A673 (cell line): Measurements from ENCODE around the gene GSTP1.

Source experiments
- EZH2 ChIP-seq: fragments of 200-600 bp; sonication (generic); IDR thresholded peaks from 2 replicates; pipeline ENCODE4 v1.6.1; 2017; ENCODE audit warnings: borderline replicate concordance, low read depth, mild to moderate bottlenecking, mixed read lengths, antibody characterized with exemption, low read length; ENCODE audit not compliant: poor library complexity, severe bottlenecking
- TF ChIP-seq, protein P1 (sequence below): fragments of 300-800, 200-600 bp; sonication (generic); conservative IDR thresholded peaks from 2 replicates; pipeline ENCODE4 v1.5.1; 2017; ENCODE audit warnings: low read depth, mild to moderate bottlenecking, antibody characterized with exemption, low read length, moderate library complexity, mixed read lengths

DNA sequence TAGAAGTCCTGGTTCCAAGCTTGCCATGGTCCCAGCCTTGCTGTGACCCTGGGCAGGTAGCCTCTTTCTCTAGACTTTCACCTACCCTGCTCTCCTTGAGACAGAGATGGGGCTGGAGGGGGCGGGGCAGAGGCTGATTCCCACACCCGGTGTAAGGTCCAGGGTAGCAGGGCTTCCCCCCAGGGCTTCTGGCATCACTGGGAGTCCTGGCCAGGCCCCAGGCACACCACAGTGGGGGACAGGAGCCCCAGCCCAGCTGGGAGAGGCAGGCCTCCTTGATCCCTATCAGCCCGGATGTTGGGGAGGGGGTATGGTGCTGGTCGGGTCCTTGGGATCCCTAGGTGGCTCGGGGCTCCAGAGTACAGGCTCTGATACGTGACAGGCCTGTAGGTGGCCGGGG, 47.8 kb downstream of the GSTP1 start:
- TF ChIP-seq EZH2 = no peak
- TF ChIP-seq, protein P1, sequence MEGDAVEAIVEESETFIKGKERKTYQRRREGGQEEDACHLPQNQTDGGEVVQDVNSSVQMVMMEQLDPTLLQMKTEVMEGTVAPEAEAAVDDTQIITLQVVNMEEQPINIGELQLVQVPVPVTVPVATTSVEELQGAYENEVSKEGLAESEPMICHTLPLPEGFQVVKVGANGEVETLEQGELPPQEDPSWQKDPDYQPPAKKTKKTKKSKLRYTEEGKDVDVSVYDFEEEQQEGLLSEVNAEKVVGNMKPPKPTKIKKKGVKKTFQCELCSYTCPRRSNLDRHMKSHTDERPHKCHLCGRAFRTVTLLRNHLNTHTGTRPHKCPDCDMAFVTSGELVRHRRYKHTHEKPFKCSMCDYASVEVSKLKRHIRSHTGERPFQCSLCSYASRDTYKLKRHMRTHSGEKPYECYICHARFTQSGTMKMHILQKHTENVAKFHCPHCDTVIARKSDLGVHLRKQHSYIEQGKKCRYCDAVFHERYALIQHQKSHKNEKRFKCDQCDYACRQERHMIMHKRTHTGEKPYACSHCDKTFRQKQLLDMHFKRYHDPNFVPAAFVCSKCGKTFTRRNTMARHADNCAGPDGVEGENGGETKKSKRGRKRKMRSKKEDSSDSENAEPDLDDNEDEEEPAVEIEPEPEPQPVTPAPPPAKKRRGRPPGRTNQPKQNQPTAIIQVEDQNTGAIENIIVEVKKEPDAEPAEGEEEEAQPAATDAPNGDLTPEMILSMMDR = no peak
